HCEC 1CT (cell line): ENCODE measurements around the gene SYT17.

Experiments
- DNase-seq: peaks from one replicate; pipeline ENCODE4 v3.0.0-alpha.2; 2017

SYT17 gene

GRCh38 chr16:19266774-19267173 lies 98.7 kb downstream of the SYT17 start:
- no peak for DNase-seq

- no peak for DNase-seq
These were observed 101.1 kb downstream of the SYT17 start for GRCh38 chr16:19269098-19269497.

- no peak for DNase-seq
These were observed 106.2 kb downstream of the SYT17 start for GRCh38 chr16:19274165-19274797.

GRCh38 chr16:19278403-19278802 lies 110.4 kb downstream of the SYT17 start:
- no peak for DNase-seq

- DNase-seq = no peak
These were observed 113.2 kb downstream of the SYT17 start for GRCh38 chr16:19281246-19281645.

- DNase-seq = no peak
These were observed 114.1 kb downstream of the SYT17 start for GRCh38 chr16:19282101-19282500.

- DNase-seq = no peak
These were observed 115.6 kb downstream of the SYT17 start for GRCh38 chr16:19283637-19284036.

- no peak for DNase-seq
These were observed 116.2 kb downstream of the SYT17 start for GRCh38 chr16:19284207-19284606.

GRCh38 chr16:19285431-19285830 lies 117.4 kb downstream of the SYT17 start, which contains the start of gene CLEC19A:
Gene CLEC19A, plus strand, starts transcription at chr16:19285731. Its CDS starts 121 bp downstream, at chr16:19285852.
- no peak for DNase-seq

GRCh38 chr16:19286827-19287226 lies 118.8 kb downstream of the SYT17 start:
- no peak for DNase-seq

- DNase-seq = no peak
These were observed 119.2 kb downstream of the SYT17 start for GRCh38 chr16:19287241-19287640.

GRCh38 chr16:19288872-19289799 lies 121.1 kb downstream of the SYT17 start:
- DNase-seq = no peak

- DNase-seq = no peak
These were observed 121.9 kb downstream of the SYT17 start for GRCh38 chr16:19289811-19290485.

- DNase-seq = no peak
These were observed 122.8 kb downstream of the SYT17 start for GRCh38 chr16:19290860-19291259.

GRCh38 chr16:19291475-19291874 lies 123.4 kb downstream of the SYT17 start:
- DNase-seq = peak; percentile 14

- no peak for DNase-seq
These were observed 124.1 kb downstream of the SYT17 start for GRCh38 chr16:19292186-19292585.

- DNase-seq = peak; percentile 8
These were observed 126.2 kb downstream of the SYT17 start for GRCh38 chr16:19294156-19294649.

GRCh38 chr16:19295393-19295792 lies 127.4 kb downstream of the SYT17 start:
- DNase-seq = no peak

- DNase-seq = no peak
These were observed 129.4 kb downstream of the SYT17 start for GRCh38 chr16:19297454-19297853.

GRCh38 chr16:19299565-19299964 lies 131.5 kb downstream of the SYT17 start:
- no peak for DNase-seq

GRCh38 chr16:19301931-19302330 lies 133.9 kb downstream of the SYT17 start:
- no peak for DNase-seq

GRCh38 chr16:19304750-19305149 lies 136.7 kb downstream of the SYT17 start:
- DNase-seq = no peak

- no peak for DNase-seq
These were observed 137.4 kb downstream of the SYT17 start for GRCh38 chr16:19305443-19305842.
